ENCODE data around the gene ZFC3H1.

The ZFC3H1 gene

GRCh38 chr12:71605039-71605438 lies 58.6 kb downstream of the ZFC3H1 start:
- TF ChIP-seq, protein P1, sequence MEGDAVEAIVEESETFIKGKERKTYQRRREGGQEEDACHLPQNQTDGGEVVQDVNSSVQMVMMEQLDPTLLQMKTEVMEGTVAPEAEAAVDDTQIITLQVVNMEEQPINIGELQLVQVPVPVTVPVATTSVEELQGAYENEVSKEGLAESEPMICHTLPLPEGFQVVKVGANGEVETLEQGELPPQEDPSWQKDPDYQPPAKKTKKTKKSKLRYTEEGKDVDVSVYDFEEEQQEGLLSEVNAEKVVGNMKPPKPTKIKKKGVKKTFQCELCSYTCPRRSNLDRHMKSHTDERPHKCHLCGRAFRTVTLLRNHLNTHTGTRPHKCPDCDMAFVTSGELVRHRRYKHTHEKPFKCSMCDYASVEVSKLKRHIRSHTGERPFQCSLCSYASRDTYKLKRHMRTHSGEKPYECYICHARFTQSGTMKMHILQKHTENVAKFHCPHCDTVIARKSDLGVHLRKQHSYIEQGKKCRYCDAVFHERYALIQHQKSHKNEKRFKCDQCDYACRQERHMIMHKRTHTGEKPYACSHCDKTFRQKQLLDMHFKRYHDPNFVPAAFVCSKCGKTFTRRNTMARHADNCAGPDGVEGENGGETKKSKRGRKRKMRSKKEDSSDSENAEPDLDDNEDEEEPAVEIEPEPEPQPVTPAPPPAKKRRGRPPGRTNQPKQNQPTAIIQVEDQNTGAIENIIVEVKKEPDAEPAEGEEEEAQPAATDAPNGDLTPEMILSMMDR (IDR thresholded peaks at IDR 0.05; ENCODE audit: low read depth, low read length) = no peak
- in situ Hi-C loops (cut with HindIII; ENCODE audit: low sequenced_read_pairs) = no loop called here
- no peak for DNase-seq (ENCODE audit: low read depth, low spot score)
- H3K4me3 ChIP-seq (ENCODE audit: low read depth, low read length) = no peak overlapping the region

DNA sequence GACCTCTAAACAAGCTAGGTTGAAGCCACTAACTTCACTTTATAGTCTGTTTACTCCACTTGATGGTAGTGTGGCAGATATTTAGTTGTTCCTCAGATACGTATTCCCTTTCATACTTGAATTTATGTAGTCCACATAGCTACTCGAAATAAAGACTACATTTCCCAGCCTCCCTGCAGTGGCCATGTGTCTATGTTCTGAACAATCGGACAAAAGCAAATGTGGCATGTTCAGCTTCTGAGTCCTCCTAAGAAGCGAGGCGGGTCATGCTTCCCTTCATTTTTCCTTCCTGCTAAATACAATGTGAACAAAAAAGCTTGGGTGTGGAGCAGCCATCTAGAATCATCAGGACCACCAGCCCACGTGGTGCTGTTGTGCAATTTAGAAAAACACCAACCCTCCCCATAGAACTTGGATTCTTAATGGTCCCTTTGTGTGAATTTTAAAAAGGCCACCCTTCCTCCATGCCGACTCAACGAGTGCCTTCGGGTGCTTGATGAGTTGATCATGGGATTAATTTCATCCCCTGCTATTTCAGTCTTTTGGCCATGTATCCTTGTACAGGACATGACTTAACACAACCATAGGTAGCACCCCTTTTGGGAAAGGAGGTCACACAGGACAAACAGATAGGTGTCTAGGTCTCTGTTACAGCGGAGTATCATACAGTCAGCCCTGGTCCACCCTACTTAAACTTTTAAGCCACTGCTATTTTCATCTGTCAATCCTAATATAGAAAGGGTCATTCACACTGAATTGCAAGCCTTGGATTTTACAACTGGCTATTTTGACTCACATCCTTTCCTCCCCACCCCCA lies 60.7 kb downstream of the ZFC3H1 start:
- no peak for DNase-seq (ENCODE audit: low read depth, low spot score)
- in situ Hi-C loops (cut with HindIII; ENCODE audit: low sequenced_read_pairs) = no loop called here

DNA sequence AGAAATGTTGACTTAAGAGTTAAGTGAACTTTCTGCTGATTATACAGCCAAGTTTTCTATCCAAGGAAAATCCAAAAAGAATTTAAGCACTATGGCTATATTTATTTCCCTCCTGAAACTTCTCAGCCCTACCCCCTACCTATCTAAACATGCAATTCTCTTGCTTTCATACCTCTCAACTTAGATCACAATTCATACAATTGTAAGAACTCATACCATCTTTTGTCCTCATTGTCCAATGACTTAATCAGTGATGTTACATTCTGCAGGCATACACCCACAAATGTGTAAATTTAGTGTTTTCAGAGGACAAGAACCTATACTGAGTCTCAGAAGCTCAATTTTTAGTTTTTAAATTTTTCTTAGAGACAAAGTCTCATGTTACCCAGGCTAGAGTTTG lies 62.1 kb downstream of the ZFC3H1 start:
- in situ Hi-C loops (cut with HindIII; ENCODE audit: low sequenced_read_pairs) = no loop called here
- no peak overlapping the region for H3K4me3 ChIP-seq (ENCODE audit: low read depth, low read length)
- TF ChIP-seq, protein P1 (IDR thresholded peaks at IDR 0.05; ENCODE audit: low read depth, low read length) = no peak
- no peak for DNase-seq (ENCODE audit: low read depth, low spot score)

More for the DNA sequence above, 60.7 kb downstream of the ZFC3H1 start:
- TF ChIP-seq, protein P1 (IDR thresholded peaks at IDR 0.05; ENCODE audit: low read depth, low read length) = no peak
- no peak overlapping the region for H3K4me3 ChIP-seq (ENCODE audit: low read depth, low read length)

GRCh38 chr12:71599210-71599609 lies 64.4 kb downstream of the ZFC3H1 start:
- DNase-seq (ENCODE audit: low read depth, low spot score) = no peak
- in situ Hi-C loops (cut with HindIII; ENCODE audit: low sequenced_read_pairs) = no loop called here
- H3K4me3 ChIP-seq (ENCODE audit: low read depth, low read length) = no peak overlapping the region
- TF ChIP-seq, protein P1 (IDR thresholded peaks at IDR 0.05; ENCODE audit: low read depth, low read length) = no peak

DNA sequence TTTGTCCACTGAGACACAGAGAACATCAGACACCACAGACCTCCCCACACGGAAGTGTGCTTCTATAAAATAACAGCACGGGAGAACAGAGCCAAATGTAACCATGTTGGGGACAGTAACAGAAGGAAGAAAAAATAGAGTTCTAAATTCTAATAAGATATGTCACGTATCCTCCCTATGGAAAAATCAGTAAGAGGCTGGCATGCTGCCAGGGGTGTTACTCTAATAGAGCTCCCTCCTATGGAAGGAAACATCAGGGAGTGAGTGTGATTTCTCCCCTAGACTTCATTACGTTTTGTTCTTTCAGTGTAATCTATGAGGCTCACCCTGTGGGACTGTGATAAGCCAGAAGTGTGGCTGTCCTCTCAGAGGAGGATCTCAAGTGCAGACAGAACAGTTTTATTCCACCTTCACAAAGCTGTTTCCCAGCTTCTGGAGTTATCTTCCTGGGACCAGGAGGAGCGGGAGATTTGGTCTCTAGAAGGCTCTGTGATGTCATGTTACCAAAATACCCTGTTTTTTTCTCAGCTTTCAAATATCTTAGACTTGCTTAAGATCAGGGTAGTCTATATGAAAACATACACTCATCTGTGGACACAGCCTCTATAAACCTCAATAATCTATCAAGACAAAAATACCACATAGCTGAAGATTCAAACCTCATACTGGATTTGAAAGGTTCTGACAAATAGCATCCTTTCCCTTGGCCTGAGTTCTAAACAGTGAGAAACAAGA lies 69.3 kb downstream of the ZFC3H1 start:
- TF ChIP-seq, protein P1 (IDR thresholded peaks at IDR 0.05; ENCODE audit: low read depth, low read length) = no peak
- no peak overlapping the region for H3K4me3 ChIP-seq (ENCODE audit: low read depth, low read length)
- in situ Hi-C loops (cut with HindIII; ENCODE audit: low sequenced_read_pairs) = no loop called here
- DNase-seq (ENCODE audit: low read depth, low spot score) = no peak

DNA sequence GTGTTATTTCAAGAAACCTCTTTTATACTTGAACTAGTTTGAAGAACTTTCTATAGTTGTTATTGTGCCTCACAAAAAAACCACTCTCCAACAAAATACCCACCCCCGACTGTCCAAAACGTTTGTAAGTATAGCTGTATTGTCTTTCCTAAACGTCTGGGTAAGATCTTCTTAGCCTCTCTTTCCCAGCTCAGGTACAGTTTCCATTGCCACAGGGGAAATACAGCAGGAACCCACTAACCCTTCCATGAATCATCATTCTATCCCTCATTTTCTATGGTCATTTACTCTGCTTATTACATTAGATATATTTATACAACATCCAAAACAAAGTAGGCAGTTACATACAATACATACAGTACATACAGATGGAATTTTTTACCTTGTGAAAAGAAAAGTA lies 70.8 kb downstream of the ZFC3H1 start:
- DNase-seq (ENCODE audit: low read depth, low spot score) = no peak
- in situ Hi-C loops (cut with HindIII; ENCODE audit: low sequenced_read_pairs) = no loop called here
- no peak overlapping the region for H3K4me3 ChIP-seq (ENCODE audit: low read depth, low read length)
- TF ChIP-seq, protein P1 (IDR thresholded peaks at IDR 0.05; ENCODE audit: low read depth, low read length) = no peak
